NCI-H69 (cell line): ENCODE results near the gene MYL4.

Experiments
- DNase-seq: peaks from one replicate; lab custom pipeline; 2025; lab: John Stamatoyannopoulos, UW

The MYL4 gene

DNA sequence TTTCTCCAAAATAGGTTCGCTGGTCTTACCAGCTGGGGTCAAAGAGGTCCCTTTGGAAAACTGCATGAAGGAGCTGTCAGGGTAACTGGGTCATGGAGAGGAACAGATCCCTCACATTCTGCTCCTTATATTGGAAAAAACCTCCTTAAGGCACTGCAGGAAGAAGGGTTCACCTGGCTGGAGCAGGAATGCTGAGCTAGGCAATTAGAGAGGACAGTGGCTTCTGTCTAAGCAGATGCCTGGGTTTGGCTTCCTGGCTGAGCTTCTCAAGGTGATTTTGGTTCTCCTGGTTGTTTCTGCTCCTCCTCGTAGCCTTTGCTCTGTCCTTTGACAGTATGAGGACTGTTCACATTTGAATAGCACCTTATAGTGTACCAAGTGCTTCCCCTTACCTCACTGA, 64.1 kb downstream of the MYL4 start:
- no peak for DNase-seq
